RWPE2 (cell line): Measurements from ENCODE around the gene CPEB3.
"Not testable (repeated sequence)": the region's sequence is repeated elsewhere in the genome, so short reads cannot be mapped to it uniquely, and the experiment has no call there.

Source experiments
- ATAC-seq: fragments of 200-7000 bp; cut with Tn5 transposase; 3 replicates; pipeline ENCODE4 v1.9.1; 2021; ENCODE audit warnings: low read depth
- DNase-seq: peaks from one replicate; pipeline ENCODE4 v3.0.0-alpha.2; 2020; ENCODE audit warnings: low spot score
- H3K27ac ChIP-seq: fragments of 450-650 bp; 2 replicates; pipeline ENCODE4 v1.5.1; 2017; ENCODE audit warnings: mild to moderate bottlenecking; ENCODE audit not compliant: poor library complexity, severe bottlenecking
- H3K27me3 ChIP-seq: fragments of 250-450 bp; sonication (Bioruptor Pico); 2 replicates; pipeline ENCODE4 v1.5.1; 2021; ENCODE audit warnings: mild to moderate bottlenecking, moderate library complexity; ENCODE audit not compliant: insufficient read depth, poor library complexity, severe bottlenecking
- H3K36me3 ChIP-seq: fragments of 250-450 bp; sonication (Bioruptor Pico); 2 replicates; pipeline ENCODE4 v1.5.1; 2020; ENCODE audit warnings: low read depth, mild to moderate bottlenecking, moderate library complexity
- H3K4me1 ChIP-seq: fragments of 250-450 bp; sonication (Bioruptor Pico); 2 replicates; pipeline ENCODE4 v1.5.1; 2021; ENCODE audit warnings: mild to moderate bottlenecking, moderate library complexity; ENCODE audit not compliant: insufficient read depth, poor library complexity, severe bottlenecking
- H3K4me3 ChIP-seq: fragments of 250-450 bp; sonication (Bioruptor Pico); 2 replicates; pipeline ENCODE4 v1.5.1; 2021; ENCODE audit warnings: mild to moderate bottlenecking, moderate library complexity; ENCODE audit not compliant: severe bottlenecking
- H3K9me3 ChIP-seq: fragments of 250-450 bp; sonication (Bioruptor Pico); 2 replicates; pipeline ENCODE4 v1.5.1; 2021; ENCODE audit warnings: mild to moderate bottlenecking, moderate library complexity; ENCODE audit not compliant: severe bottlenecking
- TF ChIP-seq, protein P1 (sequence below): fragments of 450-650 bp; IDR thresholded peaks from one replicate; pipeline ENCODE4 v1.5.1; 2017; ENCODE audit warnings: mild to moderate bottlenecking, moderate library complexity; ENCODE audit not compliant: poor library complexity, severe bottlenecking

Gene CPEB3

DNA sequence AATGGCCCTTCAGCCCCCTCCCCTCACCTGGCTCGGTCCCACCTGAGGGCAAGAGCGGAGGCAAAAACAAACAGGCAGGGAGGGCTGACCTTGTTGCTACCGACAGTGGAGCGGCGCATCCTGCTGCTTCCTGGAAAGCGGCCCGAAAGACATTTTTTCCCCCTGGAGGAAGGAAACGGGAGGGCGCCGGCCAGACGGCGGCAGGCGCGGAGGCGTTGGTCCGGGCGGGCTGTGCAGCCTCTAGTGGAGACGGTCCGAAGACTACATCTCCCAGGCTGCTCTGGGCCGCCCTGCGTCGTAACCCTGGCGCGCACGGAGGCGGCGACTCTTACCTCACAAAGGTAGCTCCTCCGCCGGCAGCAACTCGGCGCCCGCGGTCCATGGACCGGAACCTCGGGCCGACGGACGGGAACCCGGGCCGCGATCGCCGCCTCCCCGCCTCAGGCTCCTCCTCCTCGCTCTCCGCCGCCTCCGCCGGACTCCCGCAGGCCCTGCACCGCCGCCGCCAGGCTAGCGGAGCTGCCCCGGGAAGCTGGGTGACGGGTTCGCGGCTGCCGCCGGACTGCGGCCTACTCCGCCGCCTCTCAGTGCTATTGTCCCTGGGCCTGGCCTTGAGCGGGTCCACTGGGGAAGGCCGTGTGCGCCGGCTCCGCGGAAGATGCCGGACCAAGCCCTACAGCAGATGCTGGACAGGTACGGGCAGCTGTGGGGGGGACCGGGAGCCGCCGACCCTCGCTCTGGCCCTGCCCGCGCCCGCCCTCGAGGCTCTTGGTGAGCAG is at the start of gene CPEB3, which contains the start of gene MARCHF5:
CPEB3 (minus strand) TSS at position 242 of the 779 bp plus-strand sequence. CDS start 50,728 bp downstream, outside the sequence.
MARCHF5 (plus strand) TSS at position 331 of the 779 bp plus-strand sequence; CDS start at position 659, 328 bp downstream.
- peak within 1 kb of the TSS; percentile 61 for H3K27ac ChIP-seq
- no peaks in the 10 kb centered on the region for H3K27me3 ChIP-seq
- H3K9me3 ChIP-seq = no peaks in the 10 kb centered on the region
- H3K4me3 ChIP-seq = peak within 1 kb of the TSS; percentile 76
- DNase-seq = peak; percentile 96
- ATAC-seq = peak; percentile 98
- no peaks in the 10 kb centered on the region for H3K4me1 ChIP-seq
- TF ChIP-seq, protein P1, sequence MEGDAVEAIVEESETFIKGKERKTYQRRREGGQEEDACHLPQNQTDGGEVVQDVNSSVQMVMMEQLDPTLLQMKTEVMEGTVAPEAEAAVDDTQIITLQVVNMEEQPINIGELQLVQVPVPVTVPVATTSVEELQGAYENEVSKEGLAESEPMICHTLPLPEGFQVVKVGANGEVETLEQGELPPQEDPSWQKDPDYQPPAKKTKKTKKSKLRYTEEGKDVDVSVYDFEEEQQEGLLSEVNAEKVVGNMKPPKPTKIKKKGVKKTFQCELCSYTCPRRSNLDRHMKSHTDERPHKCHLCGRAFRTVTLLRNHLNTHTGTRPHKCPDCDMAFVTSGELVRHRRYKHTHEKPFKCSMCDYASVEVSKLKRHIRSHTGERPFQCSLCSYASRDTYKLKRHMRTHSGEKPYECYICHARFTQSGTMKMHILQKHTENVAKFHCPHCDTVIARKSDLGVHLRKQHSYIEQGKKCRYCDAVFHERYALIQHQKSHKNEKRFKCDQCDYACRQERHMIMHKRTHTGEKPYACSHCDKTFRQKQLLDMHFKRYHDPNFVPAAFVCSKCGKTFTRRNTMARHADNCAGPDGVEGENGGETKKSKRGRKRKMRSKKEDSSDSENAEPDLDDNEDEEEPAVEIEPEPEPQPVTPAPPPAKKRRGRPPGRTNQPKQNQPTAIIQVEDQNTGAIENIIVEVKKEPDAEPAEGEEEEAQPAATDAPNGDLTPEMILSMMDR = peak; percentile 51
- peaks cover 23% of the 10 kb centered on the region for H3K36me3 ChIP-seq

DNA sequence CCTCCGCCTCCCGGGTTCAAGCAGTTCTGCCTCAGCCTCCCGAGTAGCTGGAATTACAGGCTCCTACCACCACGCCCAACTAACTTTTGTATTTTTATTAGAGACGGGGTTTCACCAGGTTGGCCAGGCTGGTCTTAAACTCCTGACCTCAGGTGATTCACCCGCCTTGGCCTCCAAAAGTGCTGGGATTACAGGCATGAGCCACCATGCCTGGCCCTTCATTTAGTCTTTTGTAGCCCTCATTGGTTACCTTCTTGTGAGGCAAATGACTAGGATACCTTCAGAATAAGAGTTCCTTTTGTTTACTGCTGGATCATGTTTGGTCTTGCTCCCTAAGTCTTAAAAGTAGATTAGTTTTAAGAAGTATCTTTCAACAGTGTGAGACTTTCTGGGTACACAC is 39.0 kb upstream of the CPEB3 start:
- not testable (repeated sequence) for H3K27me3 ChIP-seq, H3K36me3 ChIP-seq, H3K4me3 ChIP-seq, H3K9me3 ChIP-seq
- peak; percentile 96 for ATAC-seq
- DNase-seq = peak; percentile 68
- H3K4me1 ChIP-seq = peaks cover 40% of the 10 kb centered on the region
- peak overlapping the region; percentile 80 for H3K27ac ChIP-seq

DNA sequence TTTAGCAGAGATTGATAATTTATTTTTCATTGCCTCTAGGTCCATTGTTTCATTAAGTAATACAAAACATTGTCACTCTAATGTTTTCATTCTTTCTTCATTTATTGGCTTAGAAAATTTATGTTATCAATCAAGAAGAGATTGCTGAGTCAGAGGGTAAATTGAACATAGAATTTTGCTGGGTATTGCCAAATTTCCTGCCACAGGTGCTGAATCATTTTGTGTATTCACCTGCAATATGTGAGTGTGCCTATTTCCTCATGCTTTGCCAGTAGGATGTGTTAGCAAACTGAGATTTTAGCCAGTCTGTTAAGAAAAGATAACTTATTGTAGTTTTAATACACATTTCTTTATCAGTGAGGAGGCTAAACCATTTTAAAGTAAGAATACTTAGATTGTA is 38.1 kb upstream of the CPEB3 start:
- H3K27ac ChIP-seq = peak overlapping the region; percentile 80
- peaks cover 40% of the 10 kb centered on the region for H3K4me1 ChIP-seq
- H3K4me3 ChIP-seq = no peak overlapping the region
- no peaks in the 10 kb centered on the region for H3K9me3 ChIP-seq
- DNase-seq (no peak), ATAC-seq (peak; percentile 55)
- H3K36me3 ChIP-seq = no peaks in the 10 kb centered on the region
- no peaks in the 10 kb centered on the region for H3K27me3 ChIP-seq
- TF ChIP-seq, protein P1 = no peak

DNA sequence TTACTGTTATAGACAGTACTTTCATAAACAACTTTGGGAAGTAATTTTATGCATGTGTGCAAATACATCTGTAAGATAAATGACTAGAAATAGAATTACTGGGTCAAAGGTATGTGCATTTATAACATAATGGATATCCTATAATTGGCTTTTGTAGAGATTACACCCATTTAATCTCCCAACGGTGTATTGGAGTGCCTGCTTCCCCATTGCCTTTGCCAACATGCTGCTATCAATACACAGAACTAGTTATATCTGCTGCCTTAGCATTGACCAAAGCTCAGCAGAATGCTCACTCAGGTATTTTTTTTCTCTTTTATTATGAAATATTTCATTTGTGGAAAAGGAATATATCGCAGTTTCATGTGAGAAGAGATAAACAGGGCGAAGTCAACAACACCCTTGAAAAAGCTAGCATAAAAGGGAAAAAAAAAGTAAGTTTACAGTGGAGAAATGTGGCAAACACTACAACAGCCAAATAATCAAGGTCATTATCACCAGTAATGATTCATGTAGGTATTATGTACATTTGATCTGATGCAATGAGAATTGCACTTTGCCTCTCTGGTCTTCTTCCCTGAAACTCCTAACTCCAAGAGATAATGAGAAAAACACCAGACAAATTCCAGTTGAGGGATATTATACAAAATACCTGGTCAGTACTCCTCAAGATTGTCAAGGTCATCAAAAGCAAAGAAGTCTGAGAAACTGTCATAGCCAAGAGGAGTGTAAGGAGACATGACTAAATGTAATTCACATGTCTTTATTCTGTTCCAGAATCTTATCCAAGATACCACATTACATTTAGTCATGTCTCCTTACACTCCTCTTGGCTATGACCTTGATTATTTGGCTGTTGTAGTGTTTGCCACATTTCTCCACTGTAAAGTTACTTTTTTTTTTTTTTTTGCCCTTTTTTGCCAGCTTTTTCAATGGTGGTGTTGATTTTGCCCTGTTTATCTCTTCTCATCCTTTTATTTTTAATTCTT is 36.9 kb upstream of the CPEB3 start:
- H3K9me3 ChIP-seq = no peaks in the 10 kb centered on the region
- ATAC-seq (peak; percentile 37; the same call in 1 of the 3 replicates), DNase-seq (no peak)
- TF ChIP-seq, protein P1 = no peak
- no peaks in the 10 kb centered on the region for H3K36me3 ChIP-seq
- H3K27ac ChIP-seq = peak overlapping the region; percentile 80
- H3K27me3 ChIP-seq = no peaks in the 10 kb centered on the region
- H3K4me3 ChIP-seq = no peak overlapping the region
- peaks cover 40% of the 10 kb centered on the region for H3K4me1 ChIP-seq

DNA sequence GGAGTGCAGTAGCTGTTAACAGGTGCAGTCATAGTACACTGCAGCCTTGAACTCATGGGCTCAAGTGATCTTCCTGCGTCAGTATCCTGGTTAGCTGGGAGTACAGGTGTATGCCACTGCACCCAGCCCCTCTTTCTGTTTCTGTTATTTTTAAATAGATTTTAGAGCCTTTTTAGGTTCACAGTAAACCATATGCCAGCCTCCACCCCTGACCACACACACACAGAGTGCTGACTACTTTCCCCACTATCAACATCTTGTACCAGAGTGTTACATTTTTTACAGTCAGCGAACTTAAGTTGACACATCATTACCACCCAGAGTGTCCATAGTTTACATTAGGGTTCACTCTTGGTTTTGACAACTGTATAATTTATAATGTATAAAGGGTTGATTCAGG is 32.2 kb upstream of the CPEB3 start:
- Histone ChIP-seq H3K27me3 (no peaks in the 10 kb centered on the region), H3K4me3 (no peak overlapping the region), H3K36me3 (peaks cover 5% of the 10 kb centered on the region), H3K9me3 (no peaks in the 10 kb centered on the region), H3K27ac (no peak overlapping the region), H3K4me1 (peaks cover 9% of the 10 kb centered on the region)
- DNase-seq (no peak), ATAC-seq (no peak)
- TF ChIP-seq, protein P1 = no peak
